ENCODE data around the gene HIRA.
"Not testable (repeated sequence)": the region's sequence is repeated elsewhere in the genome, so short reads cannot be mapped to it uniquely, and the experiment has no call there.

The HIRA gene

DNA sequence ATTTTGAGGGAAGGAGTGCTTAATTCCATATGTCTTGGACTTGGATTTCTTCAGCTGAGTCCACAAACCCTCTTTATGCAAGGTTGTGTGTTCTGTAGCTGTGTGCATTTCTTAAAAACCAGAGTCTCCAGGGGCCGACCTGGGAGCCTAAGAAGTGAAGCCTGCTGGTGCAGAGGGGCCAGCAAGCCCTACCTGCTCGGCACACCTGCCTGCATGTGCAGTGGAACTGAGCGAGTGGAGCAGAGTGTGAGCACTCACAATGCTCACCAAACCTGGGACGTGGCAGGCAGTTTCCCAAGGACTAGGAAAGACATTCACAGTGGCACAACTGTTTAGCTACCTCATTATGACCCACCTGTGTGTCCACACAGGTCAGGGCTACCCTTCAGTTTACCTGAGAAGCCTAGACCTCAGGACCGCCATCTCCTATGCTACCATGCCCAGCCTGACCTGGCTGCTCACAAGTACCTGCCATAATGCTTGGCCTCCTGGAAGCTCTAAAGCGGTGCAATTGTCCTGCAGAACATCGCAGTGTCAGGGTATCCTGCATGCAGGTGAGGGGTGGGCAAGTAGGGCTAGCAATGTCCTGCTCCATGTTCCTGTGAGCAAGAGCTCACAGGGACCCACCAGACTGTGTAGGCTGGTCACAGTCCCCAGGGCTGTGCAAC, 12.1 kb upstream of the HIRA start:
- DNase-seq (ENCODE audit: low read depth in 2 of 2): no peak

DNA sequence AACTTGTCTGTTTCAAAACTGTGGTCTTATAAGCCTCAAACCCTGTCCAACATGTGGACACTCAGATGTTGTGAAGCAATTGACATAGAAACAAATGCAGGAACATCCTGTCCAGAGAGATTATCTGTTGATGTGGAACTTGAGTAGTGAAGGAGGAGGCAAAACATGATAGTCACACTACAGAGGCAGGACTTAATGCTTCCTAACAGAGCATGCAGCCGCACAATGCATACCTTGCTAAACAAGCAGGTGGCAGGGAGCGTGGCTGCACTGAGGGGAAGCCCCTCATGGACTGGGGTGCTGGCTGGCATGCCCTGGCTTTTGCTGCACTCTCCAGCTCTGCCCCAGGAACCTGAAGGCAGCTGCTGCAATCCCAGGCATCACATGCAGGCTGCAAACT, 10.6 kb upstream of the HIRA start:
- DNase-seq (ENCODE audit: low read depth in 2 of 2): no peak

DNA sequence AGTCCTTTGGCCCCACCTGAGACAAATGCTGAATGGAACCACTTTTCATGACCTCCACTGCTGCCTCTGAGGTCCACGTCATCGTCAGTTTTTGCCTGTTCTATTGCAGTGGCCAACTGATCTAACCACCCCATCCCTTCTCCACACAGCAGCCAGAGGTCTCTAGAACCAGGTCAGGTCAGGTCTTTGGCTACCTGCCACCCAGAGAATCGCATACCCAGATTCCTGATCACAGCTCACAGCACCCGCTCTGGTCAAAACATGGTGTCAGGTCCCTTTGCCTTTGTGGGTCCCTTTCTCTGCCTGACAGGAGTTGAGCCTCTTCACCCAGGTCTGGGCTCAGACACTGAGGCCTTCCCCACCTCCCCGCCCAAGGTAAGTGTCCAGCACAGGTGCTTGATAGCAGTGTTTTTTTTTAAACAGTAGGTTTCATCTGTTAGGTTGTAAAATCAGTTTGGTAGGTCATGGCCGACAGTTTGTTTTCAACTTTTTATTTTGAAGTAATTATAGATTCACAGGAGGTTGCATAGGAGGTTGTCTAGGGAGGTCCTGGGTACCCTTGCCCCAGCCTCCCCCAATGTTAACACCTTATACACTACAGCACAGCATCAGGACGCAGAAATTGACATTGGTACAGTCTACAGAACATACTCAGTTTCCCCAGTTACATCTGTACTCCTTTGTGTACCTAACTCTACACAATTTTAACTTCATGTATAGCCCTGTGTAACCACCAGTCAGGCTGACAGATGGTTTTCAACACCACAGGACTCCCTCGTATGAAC, 9.1 kb upstream of the HIRA start:
- no peak for DNase-seq (ENCODE audit: low read depth in 2 of 2)

DNA sequence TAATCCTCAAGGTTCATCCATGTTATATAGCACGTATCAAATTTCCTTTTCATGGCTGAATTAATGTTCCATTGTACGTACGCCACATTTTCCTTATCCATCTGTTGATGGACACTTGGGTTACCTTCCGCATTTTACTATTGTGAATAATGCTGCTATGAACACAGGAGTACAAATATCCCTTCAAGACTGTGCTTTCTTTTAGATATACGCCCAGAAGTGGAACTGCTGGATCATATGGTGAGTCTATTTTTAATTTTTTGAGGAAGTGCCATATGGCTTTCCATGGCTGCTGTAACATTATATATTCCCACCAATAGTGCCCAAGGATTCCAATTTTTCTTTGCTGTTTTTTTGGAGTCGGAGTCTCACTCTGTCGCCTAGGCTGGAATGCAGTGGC, 6.8 kb upstream of the HIRA start:
- no peak for DNase-seq (ENCODE audit: low read depth in 2 of 2)

DNA sequence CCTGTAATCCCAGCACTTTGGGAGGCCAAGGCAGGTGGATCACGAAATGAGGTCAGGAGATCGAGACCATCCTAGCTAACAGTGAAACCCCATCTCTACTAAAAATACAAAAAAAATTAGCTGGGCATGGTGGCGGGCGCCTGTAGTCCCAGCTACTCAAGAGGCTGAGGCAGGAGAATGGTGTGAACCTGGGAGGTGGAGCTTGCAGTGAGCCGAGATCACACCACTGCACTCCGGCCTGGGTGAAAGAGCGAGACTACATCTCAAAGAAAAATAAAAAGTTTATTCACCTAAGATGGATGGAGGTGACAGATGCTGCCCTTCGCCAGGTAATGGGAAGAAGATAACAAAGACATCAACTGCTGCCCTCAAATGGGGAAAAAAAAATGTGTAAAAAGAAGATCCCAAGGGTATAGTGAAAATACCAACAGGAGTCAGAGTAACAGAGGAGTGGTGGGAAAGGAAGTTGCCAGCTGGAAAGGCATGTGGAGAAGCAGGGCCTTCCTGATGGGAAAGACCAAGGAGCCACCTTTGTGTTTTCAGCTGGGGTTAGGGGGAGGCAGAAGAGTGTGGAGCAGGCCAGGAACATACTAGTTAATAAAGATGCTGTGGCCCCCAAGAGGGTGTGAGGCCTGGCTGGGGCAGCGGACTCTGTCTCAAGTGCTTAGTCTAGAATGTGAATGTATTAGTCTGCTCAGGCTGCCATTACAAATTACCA, 5.1 kb upstream of the HIRA start:
- not testable (repeated sequence) for DNase-seq (ENCODE audit: low read depth in 2 of 2)

DNA sequence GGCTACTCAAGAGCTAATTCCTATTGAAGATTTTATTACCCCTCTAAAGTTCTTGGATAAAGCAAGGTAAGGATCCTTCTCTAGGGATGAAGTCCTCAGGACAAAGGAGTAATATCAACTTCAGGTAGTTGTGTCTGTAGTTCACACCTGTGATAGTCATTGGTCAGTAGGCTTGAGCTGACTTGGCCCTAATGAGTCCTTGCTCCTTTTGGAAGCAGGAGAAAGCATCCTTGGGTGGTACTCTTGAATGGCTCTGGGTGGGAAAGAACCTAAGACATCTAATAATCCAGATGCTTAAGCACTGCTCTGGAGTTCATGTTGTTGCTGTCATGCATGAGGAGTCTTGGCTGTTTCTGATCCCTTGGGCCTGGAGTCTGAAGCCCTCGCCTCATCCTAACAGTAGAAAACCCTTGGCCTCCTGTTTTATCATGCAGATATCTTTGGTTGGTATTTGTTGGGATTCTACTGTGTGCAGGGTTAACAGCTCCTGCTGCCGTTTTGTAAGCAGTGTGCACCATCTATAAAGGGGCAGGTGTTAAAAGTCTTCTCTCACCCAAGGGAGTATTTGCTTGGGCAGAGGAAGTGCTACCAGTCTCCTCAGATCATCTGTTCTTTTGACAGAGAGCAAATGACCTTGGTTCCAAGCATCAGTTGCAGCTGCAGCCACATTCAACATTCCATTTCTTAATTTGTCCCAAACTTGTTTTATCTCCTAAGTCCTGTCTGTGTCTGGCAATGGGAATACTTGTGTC, 3.5 kb upstream of the HIRA start:
- no peak for DNase-seq (ENCODE audit: low read depth in 2 of 2)

DNA sequence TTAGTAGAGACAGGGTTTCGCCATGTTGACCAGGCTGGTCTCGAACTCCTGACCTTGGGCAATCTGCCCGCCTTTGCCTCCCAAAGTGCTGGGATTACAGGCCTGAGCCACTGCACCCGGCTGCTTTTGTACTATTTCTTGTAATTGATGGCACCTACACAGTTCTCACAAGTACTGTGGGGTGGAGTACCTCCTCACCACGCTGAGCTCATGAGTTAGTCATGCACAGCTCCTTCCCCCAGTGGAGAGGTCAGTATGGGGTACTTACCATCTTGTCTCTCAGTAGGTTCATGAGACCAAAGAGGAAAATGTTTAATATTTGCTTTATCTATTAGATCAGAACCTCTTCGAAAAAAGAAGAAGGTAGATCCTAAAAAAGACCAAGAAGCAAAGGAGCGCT, 2.9 kb upstream of the HIRA start:
- no peak for DNase-seq (ENCODE audit: low read depth in 2 of 2)

DNA sequence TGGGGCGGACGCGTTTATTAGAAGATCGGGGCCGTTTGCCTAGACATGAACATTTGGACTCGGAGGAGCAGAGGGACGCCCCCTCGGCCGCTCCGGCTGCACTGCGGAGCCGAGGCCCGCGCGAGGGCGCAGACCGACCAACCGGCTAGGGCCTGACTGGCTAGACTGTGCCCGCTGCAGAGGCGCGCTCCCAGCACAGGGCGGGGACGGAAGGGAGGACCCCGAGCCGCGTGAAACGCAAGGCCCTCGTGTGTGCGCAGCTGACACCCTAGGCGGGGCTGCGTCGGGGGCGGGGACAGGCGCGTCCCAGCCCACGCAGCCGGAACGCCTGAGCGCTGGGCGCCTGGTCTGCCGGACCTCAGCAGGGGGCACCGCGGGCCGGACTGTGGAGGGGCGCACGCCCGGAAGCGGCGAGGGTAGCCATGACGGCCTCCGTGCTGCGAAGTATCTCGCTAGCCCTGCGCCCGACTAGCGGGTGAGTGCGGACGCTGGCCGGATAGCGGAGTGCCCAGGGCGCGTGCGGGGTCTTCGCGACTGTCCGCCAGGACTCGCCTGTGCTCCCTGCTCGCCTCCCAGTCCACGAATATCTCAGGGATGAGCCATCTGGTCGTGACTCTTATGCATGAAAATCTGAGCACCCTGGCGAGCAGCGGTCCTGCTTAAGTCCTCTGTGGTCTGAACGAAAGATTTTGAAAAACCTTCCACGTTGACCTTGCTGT, 759 bp upstream of the HIRA start, which contains the start of gene MRPL40:
TSS of gene MRPL40 (plus strand) at position 413 of the 719 bp plus-strand sequence. CDS start at position 423, 10 bp downstream.
- peak; percentile 85 to 92 for DNase-seq (ENCODE audit: low read depth in 2 of 2)

DNA sequence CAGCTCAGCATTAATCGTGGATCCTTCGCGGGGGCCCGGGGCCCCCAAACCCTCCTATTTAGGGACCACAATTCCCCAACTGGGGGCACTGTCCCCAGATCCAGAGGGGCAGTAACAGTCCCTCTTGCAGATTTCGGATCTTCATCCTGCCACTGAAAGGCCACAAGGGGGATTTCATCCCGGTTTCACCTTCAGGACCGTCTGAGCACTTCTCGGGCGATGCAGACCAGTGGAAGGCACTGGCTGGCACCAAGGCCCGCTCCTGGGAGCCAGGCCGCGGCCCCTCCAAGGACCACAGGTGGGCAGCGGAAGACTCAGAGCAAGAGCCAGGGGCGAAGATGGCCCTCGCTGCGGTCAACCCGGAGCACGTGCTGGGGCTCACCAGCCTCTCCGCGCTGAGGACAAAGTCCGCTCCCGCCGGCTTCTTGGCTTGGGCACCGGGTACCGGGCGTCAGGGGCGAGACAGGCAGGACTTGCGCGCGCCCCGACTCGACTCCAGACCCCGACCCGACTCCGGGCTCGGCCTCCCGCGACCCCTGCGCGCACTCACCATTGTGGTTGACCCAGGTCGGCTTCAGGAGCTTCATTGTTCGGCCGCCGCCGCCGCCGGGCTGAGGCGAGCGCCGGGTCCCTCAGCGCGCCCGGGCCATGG, 517 bp downstream of the HIRA start:
- DNase-seq (ENCODE audit: low read depth in 2 of 2): peak in 1 of 2 donors; percentile 4

DNA sequence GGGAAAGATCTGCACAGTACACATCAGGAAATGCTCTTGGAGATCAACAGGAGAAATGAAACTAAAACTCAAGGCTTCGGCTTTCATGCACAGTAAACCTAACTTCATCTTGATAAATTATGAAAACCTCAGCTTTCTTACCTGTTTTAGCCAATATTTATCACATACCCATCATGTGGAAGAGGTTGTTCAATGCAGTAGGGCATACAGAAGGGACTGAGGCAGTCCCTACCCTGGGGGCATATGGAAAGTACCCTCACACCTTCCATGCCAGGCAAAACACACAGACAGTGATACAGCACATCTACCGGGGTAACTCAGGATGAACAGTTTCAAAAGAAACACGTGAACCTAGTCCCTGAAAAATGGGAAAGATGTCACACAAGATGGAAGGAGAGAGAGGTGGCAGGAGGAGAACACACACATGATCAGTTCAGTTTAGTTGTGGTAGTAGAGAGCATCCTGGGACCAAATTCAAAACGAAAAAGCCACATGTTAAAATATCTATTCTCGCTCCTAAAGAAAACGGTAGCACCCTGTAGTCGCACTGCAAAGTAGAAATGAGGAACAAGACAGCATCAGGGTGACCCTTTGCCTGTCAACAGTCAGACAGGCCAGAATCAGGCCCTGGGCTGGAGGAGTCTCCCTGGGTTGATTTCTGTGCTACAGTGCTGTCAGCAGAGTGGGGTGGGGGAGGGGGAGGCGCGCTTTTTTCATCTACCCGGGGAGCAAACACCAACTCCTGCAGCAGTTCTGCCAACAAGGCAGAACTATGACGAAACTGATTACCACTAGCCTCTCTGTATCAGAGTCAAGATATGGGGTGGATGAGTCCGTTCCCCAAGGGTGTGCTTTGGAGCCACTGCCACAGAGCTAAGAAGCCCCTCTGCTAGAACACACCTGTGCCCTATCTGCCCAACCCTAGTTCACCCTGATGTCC, 1.3 kb downstream of the HIRA start:
- DNase-seq (ENCODE audit: low read depth in 2 of 2): peak; percentile 20 to 40

DNA sequence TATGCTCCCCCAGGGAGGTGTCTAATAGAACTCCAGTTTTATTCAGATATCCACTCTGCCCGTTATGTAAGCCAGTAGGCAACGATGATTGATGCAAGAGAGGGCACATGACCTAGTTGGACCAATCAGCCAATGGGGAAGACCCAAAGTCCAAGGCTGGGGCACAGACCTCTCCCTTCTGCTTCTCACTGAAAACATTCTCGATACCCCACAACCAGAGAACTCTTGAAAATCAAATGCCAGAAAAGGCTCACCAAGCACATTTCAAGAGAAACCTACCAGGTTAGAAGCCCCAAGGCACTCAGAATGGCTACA, 7.4 kb downstream of the HIRA start:
- DNase-seq (ENCODE audit: low read depth in 2 of 2): no peak

DNA sequence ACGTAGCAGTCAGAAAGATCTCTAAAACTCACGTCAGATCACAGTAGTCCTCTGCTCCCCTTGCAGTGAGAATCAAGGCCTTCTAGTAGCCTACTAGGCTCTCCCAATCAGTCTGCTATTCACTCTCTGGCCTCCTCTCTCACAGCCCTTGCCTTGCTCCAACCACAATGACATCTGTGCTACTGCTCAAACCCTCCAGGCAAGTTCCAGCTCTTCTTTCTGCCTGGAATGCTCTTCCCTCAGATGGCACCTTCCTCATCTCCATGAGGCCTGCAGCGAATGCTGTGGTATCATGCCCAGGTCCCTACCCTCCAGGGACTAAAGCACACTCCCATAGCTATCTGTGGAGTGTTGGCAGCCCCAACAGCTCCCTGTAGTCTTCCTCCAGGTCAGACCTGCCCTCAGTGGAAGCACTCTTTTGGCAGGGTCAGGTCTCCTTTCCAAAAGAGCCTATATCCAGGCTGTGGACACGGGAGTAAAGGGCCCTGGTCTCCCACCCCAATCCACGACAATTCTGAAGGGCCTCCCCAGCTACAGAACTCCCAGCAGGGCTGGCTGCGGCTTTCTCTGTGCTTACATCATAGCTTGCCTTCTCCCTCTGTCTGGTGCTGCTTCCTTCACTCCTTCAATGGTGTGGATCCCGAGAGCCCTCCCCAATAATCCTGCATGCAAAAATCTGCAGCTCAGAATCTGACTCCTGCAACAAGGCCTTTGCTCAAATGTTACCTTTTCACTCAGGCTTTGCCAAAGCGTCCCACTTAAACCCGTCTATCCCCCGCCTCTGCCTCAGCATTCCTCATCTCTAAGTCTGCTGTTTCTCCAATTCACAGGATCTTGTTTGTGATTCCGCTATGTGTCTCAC, 8.9 kb downstream of the HIRA start:
- no peak for DNase-seq (ENCODE audit: low read depth in 2 of 2)

DNA sequence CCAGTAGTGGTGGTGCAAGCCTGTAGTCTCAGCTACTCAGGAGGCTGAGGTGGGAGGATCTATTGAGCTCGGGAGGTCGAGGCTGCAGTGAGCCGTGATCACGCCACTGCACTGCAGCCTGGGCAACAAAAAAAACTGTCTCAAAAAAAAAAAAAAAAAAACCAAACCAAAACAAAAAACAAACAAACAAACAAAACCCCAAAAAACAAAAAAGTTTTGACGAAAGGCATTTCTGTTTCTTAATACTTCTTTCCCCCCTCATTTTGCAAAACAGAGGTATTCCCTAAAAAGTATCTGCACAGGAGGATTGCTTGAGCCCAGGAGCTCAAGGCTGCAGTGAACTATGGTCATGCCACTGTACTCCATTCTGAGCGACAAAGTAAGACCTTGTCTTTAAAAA, 11.2 kb downstream of the HIRA start:
- DNase-seq (ENCODE audit: low read depth in 2 of 2): no peak

DNA sequence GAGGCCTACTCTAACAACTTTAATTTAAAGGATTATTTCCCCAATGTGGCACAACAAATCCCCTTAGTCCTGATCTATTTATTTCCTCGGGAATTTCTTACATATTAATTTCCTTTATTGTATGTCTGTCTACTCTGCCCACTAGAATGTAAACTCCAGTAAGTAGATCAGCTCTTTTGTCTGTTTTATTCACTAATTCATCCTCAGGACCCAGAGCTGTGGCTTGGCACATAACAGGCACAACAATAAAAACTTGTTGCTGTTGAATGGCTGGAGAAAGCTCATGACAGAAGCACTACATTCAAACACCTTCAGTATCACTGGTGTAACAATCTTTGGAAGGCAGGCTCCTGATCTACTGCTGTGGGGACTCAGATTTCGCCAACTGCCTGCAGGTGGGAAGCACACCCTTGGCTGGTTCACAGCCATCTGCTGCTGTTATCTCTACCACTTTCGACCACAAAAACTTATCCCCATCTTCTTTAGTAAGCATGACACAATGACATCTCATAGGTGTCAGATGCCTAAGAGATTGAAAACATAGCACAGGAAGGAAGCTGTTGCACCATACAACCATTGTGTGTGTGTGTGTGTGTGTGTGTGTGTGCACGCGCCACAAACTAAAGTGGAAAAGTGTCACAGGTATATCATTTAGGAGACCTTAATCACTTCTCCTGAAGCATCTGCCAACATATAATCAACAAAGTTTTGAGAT, 11.9 kb downstream of the HIRA start:
- DNase-seq (ENCODE audit: low read depth in 2 of 2): peak in 1 of 2 donors; percentile 37

DNA sequence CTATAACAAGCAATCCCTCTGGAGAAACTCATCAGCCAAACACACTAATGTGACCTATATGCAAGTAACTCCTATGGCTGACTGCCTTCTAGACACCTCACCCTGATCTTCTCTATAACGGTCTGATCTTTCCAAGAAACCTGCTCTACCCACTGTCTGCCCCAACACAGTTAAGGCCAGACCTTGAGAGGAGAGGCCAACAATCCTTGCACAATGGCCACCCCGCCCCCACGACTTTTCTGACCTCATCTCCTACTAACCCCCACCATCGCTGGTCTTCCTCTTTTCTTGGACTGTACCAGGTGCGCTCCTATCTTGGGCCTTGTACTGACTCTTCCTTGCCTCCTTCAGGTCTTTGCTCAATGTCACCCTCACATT, 12.5 kb downstream of the HIRA start:
- no peak for DNase-seq (ENCODE audit: low read depth in 2 of 2)

DNA sequence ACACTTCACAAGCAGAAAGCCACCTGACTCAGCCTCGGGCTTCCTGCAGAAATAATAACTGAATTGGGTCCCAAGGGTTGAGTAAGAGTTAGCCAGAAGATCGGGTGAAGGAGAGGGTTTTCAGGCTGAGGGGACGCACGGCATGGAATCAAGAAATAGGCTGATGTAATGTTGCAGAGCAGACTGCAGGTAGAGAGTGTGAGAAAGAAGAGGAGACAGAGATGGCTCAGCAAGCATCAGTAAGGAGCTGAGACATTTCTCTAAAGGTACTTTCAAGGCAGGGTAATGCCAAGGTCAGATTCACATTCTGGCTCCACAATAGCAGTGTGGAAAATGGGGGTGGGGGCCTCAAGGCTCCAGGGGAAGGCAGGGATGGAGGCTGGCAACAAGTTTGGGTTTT, 18.6 kb downstream of the HIRA start:
- DNase-seq (ENCODE audit: low read depth in 2 of 2): no peak

DNA sequence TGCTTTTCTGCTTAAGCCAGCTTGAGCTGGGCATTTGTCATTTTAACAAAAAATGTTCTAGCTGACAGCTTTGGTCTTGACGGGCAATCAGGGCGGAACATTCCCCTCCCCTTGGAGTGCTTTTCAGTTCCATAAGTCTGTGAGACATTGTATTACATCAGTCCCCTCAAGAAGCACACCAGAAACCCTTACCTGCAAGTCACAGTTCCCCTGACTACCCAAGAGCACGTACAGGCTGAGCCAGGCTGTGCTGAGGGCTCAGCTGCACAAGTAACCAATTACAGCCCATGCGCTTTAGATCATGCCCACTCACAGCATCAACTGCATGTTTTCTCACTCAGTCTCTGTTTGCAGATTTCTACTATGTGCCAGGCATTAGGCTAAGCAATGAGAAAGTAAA, 19.1 kb downstream of the HIRA start:
- no peak for DNase-seq (ENCODE audit: low read depth in 2 of 2)

DNA sequence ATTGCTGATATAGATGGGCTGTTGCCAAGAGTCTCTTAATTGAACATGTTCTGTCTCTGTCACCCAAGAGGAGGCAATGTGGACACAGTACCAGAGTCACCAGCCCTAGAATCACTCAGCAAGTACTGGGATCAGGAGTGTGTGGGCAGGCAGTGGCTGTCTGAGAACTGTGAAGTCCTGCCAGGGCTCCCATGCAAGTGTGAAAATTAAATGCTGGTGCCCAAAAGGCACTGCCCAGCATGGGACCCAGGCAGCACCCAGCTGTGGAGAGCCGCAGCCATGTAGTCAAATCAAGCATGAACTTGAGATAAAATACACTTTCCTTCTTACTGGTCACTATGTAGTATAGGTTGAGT, 19.9 kb downstream of the HIRA start:
- DNase-seq (ENCODE audit: low read depth in 2 of 2): no peak
